ENCODE measurements around the gene PUSL1.

PUSL1 gene

GRCh38 chr1:1325288-1326074, 17.1 kb downstream of the PUSL1 start:
- DNase-seq, result no peak

DNA sequence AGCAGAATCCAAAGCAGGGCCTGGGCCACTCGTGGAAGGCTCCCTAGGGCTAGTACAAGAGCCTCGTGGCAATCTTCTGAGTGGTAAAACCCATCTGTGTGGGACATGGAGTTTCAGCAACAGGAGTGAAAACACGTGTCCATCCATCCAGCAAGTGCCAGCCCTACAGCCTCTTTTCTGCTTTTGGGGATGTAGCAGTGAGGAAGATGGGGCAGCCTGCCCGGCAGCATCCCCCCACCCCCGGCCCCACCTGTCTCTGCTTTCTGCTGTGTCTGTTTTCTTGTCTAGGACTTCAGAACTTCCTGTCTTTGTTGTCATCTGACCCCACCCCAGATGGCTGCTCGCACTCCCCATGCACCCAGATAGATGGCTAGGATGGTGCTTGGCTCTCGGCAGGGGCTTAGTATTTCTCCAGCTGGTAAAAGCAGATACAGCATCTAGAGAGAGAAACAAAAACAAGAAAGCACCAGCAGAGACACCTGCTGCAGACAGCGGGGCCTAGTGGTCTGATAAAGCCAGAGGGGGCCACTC, 17.7 kb downstream of the PUSL1 start:
- no peak for DNase-seq

DNA sequence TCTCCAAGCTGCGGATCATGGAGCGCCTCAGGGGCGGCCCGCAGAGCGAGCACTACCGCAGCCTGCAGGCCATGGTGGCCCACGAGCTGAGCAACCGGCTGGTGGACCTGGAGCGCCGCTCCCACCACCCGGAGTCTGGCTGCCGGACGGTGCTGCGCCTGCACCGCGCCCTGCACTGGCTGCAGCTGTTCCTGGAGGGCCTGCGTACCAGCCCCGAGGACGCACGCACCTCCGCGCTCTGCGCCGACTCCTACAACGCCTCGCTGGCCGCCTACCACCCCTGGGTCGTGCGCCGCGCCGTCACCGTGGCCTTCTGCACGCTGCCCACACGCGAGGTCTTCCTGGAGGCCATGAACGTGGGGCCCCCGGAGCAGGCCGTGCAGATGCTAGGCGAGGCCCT, 18.9 kb downstream of the PUSL1 start:
- no peak for DNase-seq

GRCh38 chr1:1328254-1328653, 19.9 kb downstream of the PUSL1 start:
- DNase-seq, result no peak

GRCh38 chr1:1329304-1330210, 21.2 kb downstream of the PUSL1 start:
- DNase-seq, result no peak

- no peak for DNase-seq
These were observed 22.1 kb downstream of the PUSL1 start for GRCh38 chr1:1330366-1331067.

- no peak for DNase-seq
These were observed 22.9 kb downstream of the PUSL1 start, which contains the start of gene TAS1R3 for GRCh38 chr1:1331068-1331965. TSS of gene TAS1R3 (plus strand) at chr1:1331280. CDS start at chr1:1331346, 66 bp downstream.

GRCh38 chr1:1332031-1332755, 23.8 kb downstream of the PUSL1 start:
- DNase-seq, result no peak

DNA sequence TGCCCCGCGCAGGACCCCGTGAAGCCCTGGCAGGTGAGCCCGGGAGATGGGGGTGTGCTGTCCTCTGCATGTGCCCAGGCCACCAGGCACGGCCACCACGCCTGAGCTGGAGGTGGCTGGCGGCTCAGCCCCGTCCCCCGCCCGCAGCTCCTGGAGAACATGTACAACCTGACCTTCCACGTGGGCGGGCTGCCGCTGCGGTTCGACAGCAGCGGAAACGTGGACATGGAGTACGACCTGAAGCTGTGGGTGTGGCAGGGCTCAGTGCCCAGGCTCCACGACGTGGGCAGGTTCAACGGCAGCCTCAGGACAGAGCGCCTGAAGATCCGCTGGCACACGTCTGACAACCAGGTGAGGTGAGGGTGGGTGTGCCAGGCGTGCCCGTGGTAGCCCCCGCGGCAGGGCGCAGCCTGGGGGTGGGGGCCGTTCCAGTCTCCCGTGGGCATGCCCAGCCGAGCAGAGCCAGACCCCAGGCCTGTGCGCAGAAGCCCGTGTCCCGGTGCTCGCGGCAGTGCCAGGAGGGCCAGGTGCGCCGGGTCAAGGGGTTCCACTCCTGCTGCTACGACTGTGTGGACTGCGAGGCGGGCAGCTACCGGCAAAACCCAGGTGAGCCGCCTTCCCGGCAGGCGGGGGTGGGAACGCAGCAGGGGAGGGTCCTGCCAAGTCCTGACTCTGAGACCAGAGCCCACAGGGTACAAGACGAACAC, 24.5 kb downstream of the PUSL1 start:
- DNase-seq, result no peak

- DNase-seq, result no peak
These were observed 25.3 kb downstream of the PUSL1 start for GRCh38 chr1:1333551-1334241.

DNA sequence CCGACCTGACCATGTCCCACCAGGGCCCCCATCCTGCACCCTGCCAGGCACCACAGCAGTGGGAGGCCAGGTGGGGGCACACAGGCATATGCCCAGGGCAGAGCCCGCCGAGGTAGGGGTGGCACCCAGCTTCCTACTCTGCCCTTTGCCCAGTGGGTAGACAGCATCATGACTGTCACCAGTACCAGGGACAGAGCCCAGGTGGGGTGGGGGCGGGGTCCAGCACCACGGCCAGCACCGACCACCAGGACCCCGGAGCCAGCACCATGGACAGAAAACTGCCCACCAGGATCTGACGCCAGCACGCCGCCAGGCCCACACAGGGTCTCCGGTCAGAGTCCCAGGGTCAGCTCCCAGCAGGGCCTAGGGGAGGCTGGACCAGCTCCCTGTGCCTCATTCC, 26.4 kb downstream of the PUSL1 start:
- no peak for DNase-seq

- DNase-seq, result no peak
These were observed 26.9 kb downstream of the PUSL1 start for GRCh38 chr1:1335283-1335682.

GRCh38 chr1:1335792-1336248, 27.4 kb downstream of the PUSL1 start:
- DNase-seq, result no peak

DNA sequence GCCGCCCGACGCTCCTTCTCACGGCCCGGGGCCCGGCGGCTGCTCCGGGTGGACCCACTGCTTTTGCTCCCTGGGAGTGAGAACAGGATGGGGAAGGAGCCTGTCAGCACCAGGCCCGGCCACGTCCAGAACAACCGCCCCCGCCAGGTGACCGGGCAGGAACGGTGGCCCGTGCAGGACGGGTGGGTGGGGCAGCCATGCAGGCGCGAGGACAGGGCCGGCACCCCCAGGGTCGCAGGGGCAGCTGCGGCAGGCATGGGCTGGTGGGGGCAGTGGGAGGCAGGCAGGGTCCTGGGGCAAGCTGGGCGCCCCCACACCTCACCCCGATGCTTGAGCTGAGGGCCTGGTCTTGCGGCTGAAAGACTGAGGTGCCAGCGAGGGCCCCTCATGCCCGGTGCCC, 28.0 kb downstream of the PUSL1 start:
- no peak for DNase-seq

GRCh38 chr1:1336931-1337792, 28.8 kb downstream of the PUSL1 start:
- DNase-seq, result no peak

DNA sequence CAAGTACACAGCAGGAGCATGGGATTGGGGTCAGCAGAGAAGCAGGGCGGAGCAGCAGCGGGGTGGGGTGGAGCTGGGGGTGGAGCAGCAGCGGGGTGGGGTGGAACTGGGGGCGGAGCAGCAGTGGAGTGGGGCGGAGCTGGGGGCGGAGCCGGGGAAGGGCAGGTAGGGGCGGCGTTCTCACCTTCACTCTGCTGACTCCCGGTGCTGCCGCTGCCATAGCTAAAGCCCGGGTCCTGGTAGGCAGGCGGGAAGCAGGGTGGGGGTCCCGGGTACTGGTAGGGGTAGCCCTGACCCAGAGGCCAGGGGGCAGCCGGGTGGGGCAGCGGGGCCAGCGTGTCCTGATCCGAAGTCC, 29.4 kb downstream of the PUSL1 start:
- no peak for DNase-seq

DNA sequence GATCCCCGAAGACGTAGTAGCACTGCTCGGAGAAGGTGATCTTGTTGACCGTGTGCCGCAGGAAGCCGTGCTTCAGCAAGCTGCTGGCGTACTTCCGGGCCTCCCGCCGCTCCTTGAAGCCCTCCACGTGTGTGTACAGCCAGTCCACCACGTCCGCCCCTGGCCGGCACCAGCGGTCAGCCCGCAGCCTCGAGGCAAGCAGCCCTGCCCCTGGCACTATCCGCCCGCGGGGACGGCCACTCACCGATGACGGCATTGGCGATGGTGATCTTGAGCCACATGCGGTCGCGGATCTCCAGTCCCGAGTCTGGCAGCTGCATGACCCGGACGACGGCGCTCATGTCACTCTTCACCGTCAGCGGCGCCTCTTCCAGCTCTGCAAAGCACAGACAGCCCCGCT, 29.9 kb downstream of the PUSL1 start:
- DNase-seq, result no peak

DNA sequence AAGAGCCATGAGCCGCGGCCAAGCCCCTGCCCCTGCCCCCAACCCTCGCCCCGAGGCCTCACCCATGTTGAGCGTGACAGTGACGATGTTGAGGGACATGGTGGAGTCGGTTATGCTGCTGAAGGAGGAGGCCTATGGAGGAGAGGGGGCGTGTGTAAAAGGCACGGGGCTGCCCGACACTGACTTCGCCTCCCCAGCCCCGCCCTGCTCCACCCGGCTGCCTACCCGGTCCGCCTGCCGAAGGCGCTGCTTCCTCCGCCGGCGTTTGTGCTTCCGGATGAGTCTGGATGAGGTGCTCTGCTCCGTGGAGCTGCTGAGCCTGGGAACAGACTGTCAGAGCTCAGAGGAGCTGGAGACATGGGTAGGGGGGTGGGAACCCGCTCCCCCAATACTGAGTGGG, 31.8 kb downstream of the PUSL1 start:
- no peak for DNase-seq

Data from GOT3 (cell line).